ENCODE data around the gene DIS3L2.
"Not testable (repeated sequence)": the region's sequence is repeated elsewhere in the genome, so short reads cannot be mapped to it uniquely, and the experiment has no call there.

GRCh38 chr2:232364806-232365594 lies 403.5 kb downstream of the DIS3L2 start:
- TF ChIP-seq EZH2 (IDR thresholded peaks at IDR 0.05; ENCODE audit: insufficient read depth, poor library complexity, severe bottlenecking); EZH2phosphoT487 (IDR thresholded peaks at IDR 0.05; ENCODE audit: insufficient read depth, low read depth): not testable (repeated sequence)
